NT2/D1 (cell line): Measurements from ENCODE around the gene HSPA1A.
A peak's percentile ranks its signal among the peaks of the same experiment; 100 is the strongest.
"Not testable (repeated sequence)": the region's sequence is repeated elsewhere in the genome, so short reads cannot be mapped to it uniquely, and the experiment has no call there.

Experiments used
- DNase-seq: peaks from one replicate; pipeline ENCODE4 v3.0.0-alpha.2; 2011; ENCODE audit warnings: low read depth, low spot score
- H3K27me3 ChIP-seq: 2 replicates; pipeline ENCODE4 v1.6.0; 2011; ENCODE audit warnings: mild to moderate bottlenecking; ENCODE audit not compliant: insufficient read length, insufficient read depth
- H3K36me3 ChIP-seq: 2 replicates; pipeline ENCODE4 v1.6.1; 2011; ENCODE audit warnings: mild to moderate bottlenecking, low read length, mixed read lengths; ENCODE audit not compliant: insufficient read depth, insufficient read length
- H3K4me1 ChIP-seq: 2 replicates; pipeline ENCODE4 v1.5.1; 2011; ENCODE audit not compliant: insufficient read depth, insufficient read length
- H3K4me3 ChIP-seq: 2 replicates; pipeline ENCODE4 v1.5.1; 2011; ENCODE audit warnings: low read depth; ENCODE audit not compliant: insufficient read length
- H3K9ac ChIP-seq: 2 replicates; pipeline ENCODE4 v1.6.0; 2011; ENCODE audit warnings: low read depth; ENCODE audit not compliant: insufficient read length
- H3K9me3 ChIP-seq: 2 replicates; pipeline ENCODE4 v1.5.1; 2011; ENCODE audit warnings: mild to moderate bottlenecking, low read length; ENCODE audit not compliant: insufficient read depth
- SUZ12 ChIP-seq: IDR thresholded peaks from 2 replicates; pipeline ENCODE4 v1.6.1; 2011; ENCODE audit not compliant: insufficient read length, insufficient read depth; ENCODE audit errors: extremely low read depth
- YY1 ChIP-seq: IDR thresholded peaks from 2 replicates; pipeline ENCODE4 v1.6.1; 2011; ENCODE audit not compliant: insufficient read length, insufficient read depth
- ZNF274 ChIP-seq: IDR thresholded peaks from 2 replicates; pipeline ENCODE4 v1.6.1; 2011; ENCODE audit warnings: mild to moderate bottlenecking, low read depth, low read length

The HSPA1A gene

DNA sequence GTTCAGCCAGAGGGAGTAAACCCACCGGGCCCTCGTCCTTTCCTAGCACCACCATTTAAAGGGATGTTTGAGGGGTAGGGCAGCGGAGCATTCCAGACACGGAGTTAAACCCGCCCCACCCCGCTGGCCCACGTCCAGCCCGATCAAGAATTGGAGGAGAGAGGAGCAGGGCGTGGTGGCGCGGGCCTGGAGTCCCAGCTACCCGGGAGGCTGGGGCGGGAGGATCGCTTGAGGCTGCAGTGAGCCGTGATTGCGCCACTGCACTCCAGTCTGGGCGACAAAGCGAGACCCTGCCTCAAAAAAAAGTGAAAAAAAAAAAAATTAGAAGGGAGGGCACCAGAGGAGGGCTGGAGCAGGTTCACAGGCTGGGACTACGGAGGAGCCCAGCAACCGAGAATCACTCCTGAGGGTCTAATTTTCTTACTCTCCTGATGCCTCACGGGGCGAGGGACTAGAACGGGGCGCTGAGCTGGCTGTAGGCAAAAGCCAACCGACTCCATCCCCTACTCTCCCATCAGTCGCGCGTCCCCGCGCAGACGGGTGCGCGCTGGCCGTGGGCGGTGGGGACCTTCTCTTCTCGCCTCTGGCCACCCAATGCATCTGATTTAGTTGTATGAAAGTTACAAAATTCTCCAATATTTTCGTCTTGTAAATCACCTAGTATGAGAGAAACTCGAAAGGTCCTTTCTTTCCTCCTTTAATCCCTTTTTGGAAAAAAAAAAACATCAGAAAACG is 6.1 kb downstream of the HSPA1A start:
- no peak for DNase-seq
- Histone ChIP-seq H3K4me3 (peak overlapping the region; percentile 49), H3K36me3 (peaks cover 10% of the 10 kb centered on the region), H3K9me3 (no peaks in the 10 kb centered on the region; the same call in 1 of the 2 replicates), H3K27me3 (no peaks in the 10 kb centered on the region), H3K4me1 (no peaks in the 10 kb centered on the region), H3K9ac (peak overlapping the region; percentile 80)
- TF ChIP-seq SUZ12 = no peak
- no peak for TF ChIP-seq ZNF274

- Histone ChIP-seq H3K36me3 (peaks cover 10% of the 10 kb centered on the region), H3K9ac (peak overlapping the region; percentile 86), H3K4me3 (peak overlapping the region; percentile 49), H3K4me1 (no peaks in the 10 kb centered on the region), H3K27me3 (no peaks in the 10 kb centered on the region), H3K9me3 (no peaks in the 10 kb centered on the region; the same call in 1 of the 2 replicates)
- DNase-seq = no peak
- TF ChIP-seq SUZ12 (no peak), ZNF274 (no peak), YY1 (no peak)
Measured at GRCh38 chr6:31822036-31822821, 6.9 kb downstream of the HSPA1A start.

DNA sequence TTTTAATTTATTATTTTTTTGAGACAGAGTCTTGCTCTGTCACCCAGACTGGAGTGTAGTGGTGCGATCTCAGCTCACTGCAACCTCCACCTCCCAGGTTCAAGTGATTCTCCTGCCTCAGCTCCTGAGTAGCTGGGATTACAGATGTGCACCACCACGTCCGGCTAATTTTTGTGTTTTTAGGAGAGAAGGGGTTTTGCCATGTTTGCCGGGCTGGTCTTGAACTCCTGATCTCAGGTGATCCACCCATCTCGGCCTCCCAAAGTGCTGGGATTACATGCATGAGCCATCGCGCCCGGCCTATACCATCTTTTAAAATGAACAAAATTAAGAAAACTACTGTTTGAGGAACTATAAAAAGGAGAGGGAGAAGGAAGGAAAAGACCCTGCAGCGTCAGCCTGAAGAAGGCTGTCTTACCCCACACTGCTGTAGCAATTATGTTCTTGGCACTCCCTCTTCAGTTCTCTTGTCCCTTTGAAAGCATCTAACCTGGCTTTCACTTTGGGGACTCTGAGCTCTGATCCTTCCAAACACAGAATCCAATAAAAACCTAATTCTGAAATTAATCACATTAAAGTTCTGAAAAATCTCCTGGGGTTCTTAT is 8.4 kb downstream of the HSPA1A start:
- not testable (repeated sequence) for H3K9me3 ChIP-seq, H3K4me3 ChIP-seq, H3K27me3 ChIP-seq, H3K36me3 ChIP-seq, H3K4me1 ChIP-seq, DNase-seq, H3K9ac ChIP-seq

GRCh38 chr6:31825553-31825952 is 10.2 kb downstream of the HSPA1A start:
- Histone ChIP-seq H3K4me1 (no peaks in the 10 kb centered on the region), H3K36me3 (no peaks in the 10 kb centered on the region), H3K9me3 (no peaks in the 10 kb centered on the region), H3K27me3 (no peaks in the 10 kb centered on the region), H3K9ac (no peak overlapping the region), H3K4me3 (no peak overlapping the region)
- DNase-seq = no peak
- TF ChIP-seq YY1 (no peak), SUZ12 (no peak), ZNF274 (no peak)

DNA sequence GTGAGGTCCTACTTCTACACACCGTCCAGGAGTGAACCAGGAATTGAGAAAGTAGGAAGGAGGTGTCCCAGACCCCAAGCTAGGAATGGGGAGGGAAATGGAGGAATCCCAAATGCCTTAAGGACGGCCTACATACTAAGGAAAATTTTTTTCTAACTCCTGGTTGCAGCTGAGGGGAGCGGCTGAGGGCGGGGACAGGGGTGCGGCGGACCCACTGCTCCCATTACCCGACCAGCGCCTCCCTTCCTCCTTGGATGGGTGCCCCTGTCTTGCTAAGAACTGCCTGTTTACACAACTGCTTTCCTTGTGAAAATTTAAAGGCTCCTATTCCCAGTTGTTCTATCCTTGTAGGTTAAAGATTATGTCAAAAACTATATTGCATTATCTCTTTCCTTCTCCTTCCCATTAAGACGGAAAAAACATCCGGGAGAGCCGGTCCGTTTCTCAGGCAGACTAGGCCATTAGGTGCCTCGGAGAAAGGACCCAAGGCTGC is 11.5 kb downstream of the HSPA1A start:
- TF ChIP-seq ZNF274 = no peak
- TF ChIP-seq SUZ12 = no peak
- TF ChIP-seq YY1 = no peak
- Histone ChIP-seq H3K4me1 (no peaks in the 10 kb centered on the region), H3K36me3 (no peaks in the 10 kb centered on the region), H3K4me3 (peak overlapping the region; percentile 37), H3K9ac (peak overlapping the region; percentile 37), H3K9me3 (no peaks in the 10 kb centered on the region), H3K27me3 (no peaks in the 10 kb centered on the region)
- DNase-seq = no peak

GRCh38 chr6:31827286-31828079 is 12.1 kb downstream of the HSPA1A start, which contains the start of gene HSPA1B:
Gene HSPA1B (plus strand): TSS chr6:31827738. CDS start chr6:31827951, 213 bp downstream.
- peak within 1 kb of the TSS; percentile 92 for H3K9ac ChIP-seq
- no peaks in the 10 kb centered on the region for H3K36me3 ChIP-seq
- no peaks in the 10 kb centered on the region for H3K27me3 ChIP-seq
- H3K4me3 ChIP-seq = peak within 1 kb of the TSS; percentile 76
- TF ChIP-seq SUZ12 = no peak
- no peak for TF ChIP-seq ZNF274
- no peak for TF ChIP-seq YY1
- no peaks in the 10 kb centered on the region for H3K9me3 ChIP-seq
- no peaks in the 10 kb centered on the region for H3K4me1 ChIP-seq
- peak; percentile 97 for DNase-seq

DNA sequence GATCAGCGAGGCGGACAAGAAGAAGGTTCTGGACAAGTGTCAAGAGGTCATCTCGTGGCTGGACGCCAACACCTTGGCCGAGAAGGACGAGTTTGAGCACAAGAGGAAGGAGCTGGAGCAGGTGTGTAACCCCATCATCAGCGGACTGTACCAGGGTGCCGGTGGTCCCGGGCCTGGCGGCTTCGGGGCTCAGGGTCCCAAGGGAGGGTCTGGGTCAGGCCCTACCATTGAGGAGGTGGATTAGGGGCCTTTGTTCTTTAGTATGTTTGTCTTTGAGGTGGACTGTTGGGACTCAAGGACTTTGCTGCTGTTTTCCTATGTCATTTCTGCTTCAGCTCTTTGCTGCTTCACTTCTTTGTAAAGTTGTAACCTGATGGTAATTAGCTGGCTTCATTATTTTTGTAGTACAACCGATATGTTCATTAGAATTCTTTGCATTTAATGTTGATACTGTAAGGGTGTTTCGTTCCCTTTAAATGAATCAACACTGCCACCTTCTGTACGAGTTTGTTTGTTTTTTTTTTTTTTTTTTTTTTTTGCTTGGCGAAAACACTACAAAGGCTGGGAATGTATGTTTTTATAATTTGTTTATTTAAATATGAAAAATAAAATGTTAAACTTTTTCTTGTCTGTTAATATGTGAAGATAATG is 14.4 kb downstream of the HSPA1A start:
- no peak for DNase-seq
- TF ChIP-seq YY1 = no peak
- TF ChIP-seq ZNF274 = no peak
- no peak for TF ChIP-seq SUZ12
- peak overlapping the region; percentile 56 for H3K9ac ChIP-seq

More for the DNA sequence above, 14.4 kb downstream of the HSPA1A start:
- Histone ChIP-seq H3K9me3 (no peaks in the 10 kb centered on the region), H3K4me3 (peak overlapping the region; percentile 43), H3K36me3 (no peaks in the 10 kb centered on the region), H3K27me3 (no peaks in the 10 kb centered on the region), H3K4me1 (no peaks in the 10 kb centered on the region)
